PFSK-1 (cell line): ENCODE measurements around the gene CA5B.

Experiments used
- FOXP2 ChIP-seq: optimal IDR thresholded peaks from 2 replicates; pipeline ENCODE3; 2011; ENCODE audit warnings: borderline replicate concordance, control low read depth, inconsistent platforms; ENCODE audit not compliant: insufficient read depth; ENCODE audit errors: extremely low read length, extremely low read depth
- POLR2AphosphoS5 ChIP-seq: IDR thresholded peaks from 2 replicates; pipeline ENCODE4 v1.6.1; 2012; ENCODE audit warnings: low read depth, mild to moderate bottlenecking, control low read depth, low read length, moderate library complexity
- SIN3A ChIP-seq: IDR thresholded peaks from 2 replicates; pipeline ENCODE4 v1.6.1; 2012; ENCODE audit warnings: mild to moderate bottlenecking, low read length, moderate library complexity, borderline replicate concordance; ENCODE audit not compliant: insufficient read depth
- TAF1 ChIP-seq: IDR thresholded peaks from 2 replicates; pipeline ENCODE4 v1.6.1; 2012; ENCODE audit warnings: low read length, control low read depth, borderline replicate concordance; ENCODE audit not compliant: insufficient read depth
- TF ChIP-seq, protein P1 (sequence below), 2 experiments: IDR thresholded peaks; 2 replicates each; pipeline versions ENCODE4 v1.6.1 to v1.8.0; 2011 to 2012; ENCODE audit warnings: low read depth in 2 of 2, low read length in 2 of 2, control low read depth in 1 of 2, inconsistent platforms in 1 of 2, mild to moderate bottlenecking in 1 of 2, moderate library complexity in 1 of 2; ENCODE audit not compliant: insufficient read depth in 1 of 2

The CA5B gene

DNA sequence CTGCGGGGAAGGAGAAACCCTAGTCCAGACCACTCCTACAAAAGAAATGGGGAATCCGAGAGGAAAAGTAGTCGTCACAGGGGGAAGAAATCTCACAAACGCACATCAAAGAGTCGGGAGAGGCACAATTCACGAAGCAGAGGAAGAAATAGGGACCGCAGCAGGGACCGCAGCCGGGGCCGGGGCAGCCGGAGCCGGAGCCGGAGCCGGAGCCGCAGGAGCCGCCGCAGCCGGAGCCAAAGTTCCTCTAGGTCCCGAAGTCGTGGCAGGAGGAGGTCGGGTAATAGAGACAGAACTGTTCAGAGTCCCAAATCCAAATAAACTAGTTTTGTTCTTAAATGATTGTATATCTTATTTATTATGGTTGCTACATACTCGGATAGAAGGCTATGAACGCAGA is 84.9 kb downstream of the CA5B start:
- TF ChIP-seq TAF1 (no peak), SIN3A (no peak), POLR2AphosphoS5 (no peak), FOXP2 (no peak)
- TF ChIP-seq, protein P1, sequence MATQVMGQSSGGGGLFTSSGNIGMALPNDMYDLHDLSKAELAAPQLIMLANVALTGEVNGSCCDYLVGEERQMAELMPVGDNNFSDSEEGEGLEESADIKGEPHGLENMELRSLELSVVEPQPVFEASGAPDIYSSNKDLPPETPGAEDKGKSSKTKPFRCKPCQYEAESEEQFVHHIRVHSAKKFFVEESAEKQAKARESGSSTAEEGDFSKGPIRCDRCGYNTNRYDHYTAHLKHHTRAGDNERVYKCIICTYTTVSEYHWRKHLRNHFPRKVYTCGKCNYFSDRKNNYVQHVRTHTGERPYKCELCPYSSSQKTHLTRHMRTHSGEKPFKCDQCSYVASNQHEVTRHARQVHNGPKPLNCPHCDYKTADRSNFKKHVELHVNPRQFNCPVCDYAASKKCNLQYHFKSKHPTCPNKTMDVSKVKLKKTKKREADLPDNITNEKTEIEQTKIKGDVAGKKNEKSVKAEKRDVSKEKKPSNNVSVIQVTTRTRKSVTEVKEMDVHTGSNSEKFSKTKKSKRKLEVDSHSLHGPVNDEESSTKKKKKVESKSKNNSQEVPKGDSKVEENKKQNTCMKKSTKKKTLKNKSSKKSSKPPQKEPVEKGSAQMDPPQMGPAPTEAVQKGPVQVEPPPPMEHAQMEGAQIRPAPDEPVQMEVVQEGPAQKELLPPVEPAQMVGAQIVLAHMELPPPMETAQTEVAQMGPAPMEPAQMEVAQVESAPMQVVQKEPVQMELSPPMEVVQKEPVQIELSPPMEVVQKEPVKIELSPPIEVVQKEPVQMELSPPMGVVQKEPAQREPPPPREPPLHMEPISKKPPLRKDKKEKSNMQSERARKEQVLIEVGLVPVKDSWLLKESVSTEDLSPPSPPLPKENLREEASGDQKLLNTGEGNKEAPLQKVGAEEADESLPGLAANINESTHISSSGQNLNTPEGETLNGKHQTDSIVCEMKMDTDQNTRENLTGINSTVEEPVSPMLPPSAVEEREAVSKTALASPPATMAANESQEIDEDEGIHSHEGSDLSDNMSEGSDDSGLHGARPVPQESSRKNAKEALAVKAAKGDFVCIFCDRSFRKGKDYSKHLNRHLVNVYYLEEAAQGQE (IDR thresholded peaks at IDR 0.05; ENCODE audit: insufficient read depth in 1 of 2, low read depth in 2 of 2, low read length in 2 of 2): no peak

DNA sequence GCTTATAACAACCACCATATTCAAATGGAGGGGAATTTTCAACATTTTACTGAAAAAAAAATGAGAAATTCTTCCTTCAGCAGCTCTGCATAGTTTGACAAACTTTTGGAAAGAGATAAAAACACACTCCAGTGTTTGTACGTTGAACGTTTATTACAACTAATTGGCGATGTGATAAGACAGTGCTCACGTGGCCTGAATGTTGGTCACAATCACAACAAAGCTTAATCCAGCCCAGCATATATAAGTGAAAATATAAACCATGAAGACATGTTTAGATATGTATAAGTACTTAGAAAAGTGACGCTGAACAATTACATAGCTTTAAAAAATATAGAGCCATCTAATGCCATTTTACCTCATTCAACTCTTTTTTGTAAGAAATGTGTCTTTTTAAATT is 87.9 kb downstream of the CA5B start:
- TF ChIP-seq TAF1: no peak
- no peak for TF ChIP-seq SIN3A
- TF ChIP-seq, protein P1 (IDR thresholded peaks at IDR 0.05; ENCODE audit: insufficient read depth in 1 of 2, low read depth in 2 of 2, low read length in 2 of 2): no peak
- no peak for TF ChIP-seq POLR2AphosphoS5
- TF ChIP-seq FOXP2: no peak

DNA sequence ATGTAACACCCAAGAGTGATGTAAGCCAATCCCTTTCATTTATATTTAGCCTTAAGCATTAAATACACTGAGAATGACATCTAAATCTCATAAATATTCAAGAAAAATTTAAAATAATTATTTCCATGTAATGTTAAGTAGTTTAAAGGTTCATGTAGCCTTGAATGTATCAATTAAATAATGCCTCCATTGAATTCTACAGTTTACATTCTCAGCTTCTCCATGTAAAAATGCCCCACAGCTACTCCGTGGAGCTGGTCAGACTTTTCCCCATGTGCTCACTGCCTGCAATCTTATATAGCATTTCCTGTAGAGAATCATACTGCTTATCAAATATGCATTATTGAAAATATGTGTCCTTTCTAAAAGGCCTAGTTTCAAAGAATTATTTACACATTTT is 91.1 kb downstream of the CA5B start:
- no peak for TF ChIP-seq FOXP2

DNA sequence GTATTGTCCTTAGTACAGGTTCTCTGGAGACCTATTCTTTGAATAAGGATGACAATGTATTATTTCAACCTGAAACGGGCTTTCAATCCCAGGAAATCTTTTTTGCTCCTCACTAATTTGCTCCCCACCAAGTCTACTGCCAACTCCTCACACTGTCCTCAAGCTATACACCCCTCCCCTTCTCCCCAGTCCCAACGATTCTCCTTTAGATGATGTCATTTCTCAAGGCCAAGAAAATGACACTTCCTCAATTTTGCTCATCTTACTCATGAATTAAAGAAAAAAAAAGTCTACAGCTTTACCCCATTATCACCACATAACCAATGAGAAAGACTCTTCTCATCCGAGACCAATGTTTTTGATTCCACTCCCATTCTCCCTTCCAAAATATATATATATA is 96.0 kb downstream of the CA5B start:
- TF ChIP-seq SIN3A (no peak), TAF1 (no peak), POLR2AphosphoS5 (no peak), FOXP2 (no peak)
- TF ChIP-seq, protein P1 (IDR thresholded peaks at IDR 0.05; ENCODE audit: insufficient read depth in 1 of 2, low read depth in 2 of 2, low read length in 2 of 2): no peak

DNA sequence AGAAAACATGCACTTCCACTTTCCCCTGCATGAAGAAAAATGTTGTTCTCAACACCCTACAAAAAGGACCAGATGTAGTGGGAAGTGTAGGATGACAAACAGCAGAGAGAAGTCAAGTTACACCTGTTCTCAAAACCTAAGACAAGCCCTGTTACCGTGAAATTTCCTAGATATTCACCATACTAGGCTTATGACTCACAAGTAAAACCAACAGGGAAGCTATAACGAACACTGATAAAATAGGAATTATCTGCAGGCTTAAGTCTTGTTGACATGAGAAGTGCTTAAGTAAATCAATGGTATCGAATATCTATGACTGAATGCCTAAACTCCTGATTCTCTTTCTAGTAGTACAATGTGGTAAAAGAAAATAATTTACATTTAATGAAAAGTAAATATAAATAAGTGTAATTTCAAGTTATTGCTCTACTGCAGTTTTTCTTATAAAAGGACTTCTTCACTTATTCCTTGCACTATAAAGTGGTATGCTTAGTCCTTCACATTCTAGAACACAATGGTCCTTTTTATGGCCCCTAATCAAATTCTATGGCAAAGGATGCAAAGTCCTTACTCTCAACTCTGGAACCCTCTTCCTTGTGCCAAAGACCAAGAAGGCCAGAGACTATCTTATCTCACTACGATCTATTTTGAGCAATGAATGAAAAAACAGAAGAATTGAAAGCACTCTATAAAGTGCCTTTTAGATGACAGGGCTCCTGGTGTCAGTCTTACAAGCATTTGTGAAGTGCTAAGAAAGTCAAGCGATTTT is 96.9 kb downstream of the CA5B start:
- TF ChIP-seq SIN3A: no peak
- no peak for TF ChIP-seq TAF1
- TF ChIP-seq POLR2AphosphoS5: no peak
- TF ChIP-seq, protein P1 (IDR thresholded peaks at IDR 0.05; ENCODE audit: insufficient read depth in 1 of 2, low read depth in 2 of 2, low read length in 2 of 2): no peak
- no peak for TF ChIP-seq FOXP2
